SK-N-MC (cell line): Measurements from ENCODE around the gene TBC1D10B.

Source experiments
- EZH2 ChIP-seq: fragments of 200-600 bp; sonication (generic); IDR thresholded peaks from one replicate; pipeline ENCODE4 v1.6.1; 2017; ENCODE audit warnings: antibody characterized with exemption
- FOXP2 ChIP-seq: optimal IDR thresholded peaks from 2 replicates; pipeline ENCODE3; 2011; ENCODE audit warnings: mild to moderate bottlenecking, moderate library complexity; ENCODE audit not compliant: insufficient read depth; ENCODE audit errors: extremely low read length, control extremely low read depth
- POLR2AphosphoS5 ChIP-seq: IDR thresholded peaks from 2 replicates; pipeline ENCODE4 v1.6.1; 2012; ENCODE audit warnings: mild to moderate bottlenecking, low read depth, low read length, borderline replicate concordance

GRCh38 chr16:30355144-30355953 is 14.9 kb downstream of the TBC1D10B start, which contains the start of gene CD2BP2:
- TF ChIP-seq POLR2AphosphoS5 (peak; percentile 62; the same call in 1 of the 2 replicates), EZH2 (no peak), FOXP2 (peak; percentile 40)
